ENCODE data around the gene ARHGAP21.

ARHGAP21 gene

DNA sequence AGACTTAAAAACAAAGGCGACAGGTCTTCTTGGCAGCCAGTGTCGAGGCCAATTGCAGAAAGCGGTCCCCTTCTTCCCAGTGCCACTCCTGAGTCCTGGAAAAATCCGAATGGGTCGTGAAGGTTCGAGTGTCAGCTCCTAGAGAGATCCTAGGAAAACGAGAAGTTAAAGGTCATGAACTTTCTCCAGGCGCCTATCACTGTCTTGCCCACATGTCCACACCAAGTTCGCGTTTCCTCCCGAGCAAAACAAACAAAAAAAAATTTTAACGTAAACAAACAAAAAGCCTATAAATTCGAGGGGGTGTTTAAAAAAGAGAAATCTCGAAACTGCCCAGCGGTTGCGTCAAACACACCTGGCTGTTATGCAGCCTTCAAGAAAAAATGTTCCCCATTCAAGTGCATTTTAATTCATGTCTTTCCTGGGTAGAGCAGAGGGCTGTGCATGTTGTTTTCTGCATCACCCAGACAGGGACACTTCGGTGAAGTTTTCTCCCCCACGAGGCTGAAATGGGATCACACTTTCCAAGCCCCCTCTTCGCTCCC is 1.5 kb downstream of the ARHGAP21 start:
- DNase-seq: no peak

DNA sequence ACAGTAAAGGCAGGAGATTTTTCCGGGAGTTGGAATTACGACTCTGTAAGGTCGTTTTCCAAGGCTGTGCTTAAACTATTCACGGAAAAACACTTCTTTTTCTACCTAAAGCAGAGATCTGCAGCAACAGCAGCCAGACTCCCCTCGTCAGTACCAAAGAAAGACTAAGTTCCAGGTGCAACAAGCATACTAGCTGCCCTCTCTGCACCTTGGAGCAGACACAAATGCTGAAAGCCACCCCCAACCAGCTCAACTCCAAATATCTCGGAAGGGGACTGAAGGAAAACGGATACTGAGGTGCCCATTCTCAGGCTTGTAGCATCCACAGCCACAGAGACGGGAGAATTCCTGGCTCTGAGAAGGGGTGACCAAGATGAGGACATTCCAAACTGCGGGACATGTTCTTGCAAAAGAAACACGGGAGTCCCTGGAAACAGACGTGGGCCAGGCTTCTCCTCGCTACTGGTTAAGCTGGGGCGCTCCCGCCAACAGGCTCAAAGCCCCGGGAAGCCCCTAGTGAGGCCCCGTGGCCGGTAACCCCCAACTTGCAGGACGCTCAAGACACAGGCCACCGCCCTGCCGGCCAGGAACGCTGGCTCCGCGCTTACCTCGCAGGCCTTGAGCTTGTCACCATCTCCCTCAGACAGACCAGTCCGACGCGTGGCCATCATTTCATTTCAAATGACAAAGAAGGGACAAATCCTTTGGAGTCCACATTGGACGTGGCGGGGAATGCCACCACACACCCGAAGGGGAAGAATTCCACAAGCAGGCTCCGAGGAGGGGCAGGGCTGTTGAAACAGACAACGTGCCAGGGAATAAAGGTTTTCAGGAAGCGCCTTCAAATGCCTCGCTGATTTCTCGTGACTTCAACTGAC is 2.2 kb downstream of the ARHGAP21 start:
- DNase-seq: peak; percentile 24

DNA sequence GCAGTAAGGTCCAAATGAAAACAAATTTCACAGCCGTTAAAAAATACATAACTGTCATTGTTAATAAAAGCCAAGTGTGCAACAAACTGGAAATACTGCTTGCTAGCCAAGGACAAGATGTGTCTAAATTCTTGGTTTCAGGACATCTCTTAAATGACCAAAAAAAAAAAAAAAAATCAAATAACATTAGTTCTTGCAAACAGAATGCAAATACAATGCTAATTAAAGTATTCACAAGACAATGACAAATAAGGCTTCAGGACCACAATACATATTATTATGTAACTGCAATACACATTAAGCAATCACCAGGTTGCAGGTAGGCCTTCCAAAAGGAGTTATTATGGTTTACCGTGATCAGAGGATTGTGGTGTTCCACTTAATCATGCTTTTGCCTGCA is 3.6 kb downstream of the ARHGAP21 start:
- no peak for DNase-seq

DNA sequence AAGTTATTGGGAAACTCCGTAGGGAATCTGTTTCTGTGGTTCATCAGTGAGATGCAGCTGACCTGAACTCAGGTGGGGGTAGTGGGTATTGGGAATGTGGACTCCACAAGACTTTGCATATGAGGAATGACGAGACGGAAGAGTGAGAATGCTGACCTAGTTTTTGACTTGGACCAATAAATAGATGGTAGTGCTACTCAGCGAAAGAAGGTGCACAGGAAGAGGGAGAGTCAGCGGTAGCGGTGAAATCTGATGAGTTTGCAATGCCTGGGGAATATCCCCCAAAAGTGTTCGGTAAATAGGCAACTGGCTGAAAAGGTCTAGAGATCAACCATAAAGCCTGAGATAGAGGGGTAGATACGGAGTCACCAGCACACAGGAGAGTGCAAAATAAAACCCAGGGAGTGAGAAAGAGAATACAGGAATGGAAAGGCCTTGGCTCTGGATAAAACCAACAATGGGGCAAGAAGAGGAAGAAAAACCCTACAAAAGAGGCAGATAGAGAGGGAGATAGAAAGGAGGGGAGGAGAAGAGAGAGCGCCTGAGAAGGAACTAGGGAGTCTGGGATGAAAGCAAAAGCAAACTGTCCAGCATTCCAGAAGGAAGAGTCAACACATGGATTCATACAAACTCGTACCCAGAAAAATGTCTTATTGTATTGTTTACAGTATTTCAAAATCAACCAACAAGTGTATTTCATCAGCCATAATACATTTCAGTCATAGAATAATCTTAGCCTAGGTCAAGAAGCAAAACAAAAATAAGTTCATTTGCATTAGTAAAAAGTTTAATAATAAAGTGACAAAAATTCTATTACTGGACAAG is 5.4 kb downstream of the ARHGAP21 start:
- no peak for DNase-seq

DNA sequence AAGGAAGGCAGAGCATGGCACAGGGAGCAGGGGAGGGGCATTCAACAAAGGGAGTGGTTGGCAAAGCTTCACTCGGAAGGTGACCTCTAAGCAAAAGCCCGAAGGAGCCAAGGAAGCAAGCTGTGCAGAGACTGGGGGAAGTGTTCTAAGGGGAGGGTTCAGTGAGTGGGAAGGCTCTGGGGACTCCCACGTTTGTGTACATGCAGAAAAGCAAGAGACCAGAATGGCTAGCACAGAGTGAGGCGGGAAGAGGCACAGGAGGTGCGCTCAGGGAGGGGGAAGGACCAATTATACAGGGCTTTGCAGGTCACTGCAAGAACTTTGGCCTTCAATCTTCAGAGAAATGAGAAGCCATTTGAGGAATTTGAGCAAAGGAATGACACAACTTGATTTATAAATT is 7.4 kb downstream of the ARHGAP21 start:
- no peak for DNase-seq

DNA sequence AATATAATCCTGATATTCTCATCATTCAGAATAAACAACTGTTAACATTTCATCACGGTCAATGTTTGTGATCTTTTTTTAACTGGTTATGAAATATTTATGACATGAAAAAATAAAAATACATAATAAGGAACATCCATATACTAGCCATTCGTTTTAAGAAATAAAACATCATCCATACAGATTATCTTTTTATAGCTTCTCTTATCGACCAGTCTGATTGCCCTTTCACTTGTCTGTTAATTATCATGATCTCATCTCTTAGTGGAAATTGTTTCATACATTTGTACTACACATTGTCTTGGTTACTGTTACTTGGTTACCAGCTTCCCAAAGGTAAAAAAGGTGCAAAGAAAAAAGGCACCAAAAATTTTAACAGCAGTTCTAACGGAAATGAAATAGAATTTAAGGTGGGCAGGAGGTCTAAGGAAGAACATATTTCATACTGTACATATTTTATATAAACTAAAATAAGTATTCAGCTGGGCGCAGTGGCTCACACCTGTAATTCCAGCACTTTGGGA is 8.4 kb downstream of the ARHGAP21 start:
- no peak for DNase-seq

DNA sequence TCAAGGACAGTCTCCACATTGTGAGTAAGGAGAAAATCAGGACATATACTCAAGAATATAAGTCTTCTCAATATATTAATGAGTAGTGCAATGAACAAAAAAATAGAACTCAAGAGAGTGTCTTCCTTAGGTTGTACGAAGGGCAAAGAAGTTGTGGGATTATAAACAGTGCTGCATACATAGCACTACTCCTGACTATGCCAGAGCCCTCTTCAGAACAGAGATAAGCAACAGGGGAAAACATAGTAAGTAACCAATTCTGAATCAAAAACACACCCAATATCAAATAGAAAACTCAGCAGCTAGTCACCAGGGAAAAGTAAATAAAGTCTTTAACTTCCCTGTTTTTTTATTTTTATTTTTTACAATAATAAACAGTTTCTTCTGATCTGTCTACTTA is 10.6 kb downstream of the ARHGAP21 start:
- peak; percentile 10 for DNase-seq

DNA sequence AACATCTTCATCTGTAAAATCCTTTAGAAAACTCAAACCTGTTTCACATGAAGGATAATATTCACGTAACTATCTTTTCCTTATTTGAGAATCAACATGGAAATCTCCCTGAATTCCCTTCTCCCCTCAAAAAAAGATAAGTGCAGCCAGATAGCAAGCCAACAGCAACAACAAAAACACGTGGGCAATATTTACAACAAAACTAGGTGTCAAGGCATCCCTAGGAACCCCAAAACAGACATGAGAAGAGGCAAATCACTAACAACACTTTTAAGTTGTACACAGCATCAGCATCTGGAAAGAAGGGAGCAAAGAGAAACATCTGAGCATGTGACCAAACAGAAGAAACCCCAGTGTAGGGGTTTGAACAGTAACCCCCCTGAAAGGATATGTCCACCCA is 12.2 kb downstream of the ARHGAP21 start:
- no peak for DNase-seq

DNA sequence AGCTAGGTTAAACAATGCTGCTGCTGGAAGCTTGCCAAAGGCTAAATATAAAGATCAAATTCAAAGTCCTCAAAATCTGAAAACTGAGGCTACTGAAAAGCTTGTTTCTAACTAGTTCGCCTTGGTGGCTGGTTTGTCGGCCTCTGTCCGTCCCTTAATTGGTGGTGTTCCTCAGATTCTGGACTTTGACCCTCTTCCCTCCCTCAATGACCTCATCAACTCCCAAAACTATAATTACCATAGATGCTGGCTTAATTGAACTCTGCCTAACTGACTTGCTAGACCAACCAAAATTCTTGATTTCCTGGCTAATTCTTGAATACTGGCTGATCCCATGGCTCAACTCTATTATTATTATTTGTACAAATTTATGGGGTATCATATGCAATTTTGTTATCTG is 15.6 kb downstream of the ARHGAP21 start:
- no peak for DNase-seq

DNA sequence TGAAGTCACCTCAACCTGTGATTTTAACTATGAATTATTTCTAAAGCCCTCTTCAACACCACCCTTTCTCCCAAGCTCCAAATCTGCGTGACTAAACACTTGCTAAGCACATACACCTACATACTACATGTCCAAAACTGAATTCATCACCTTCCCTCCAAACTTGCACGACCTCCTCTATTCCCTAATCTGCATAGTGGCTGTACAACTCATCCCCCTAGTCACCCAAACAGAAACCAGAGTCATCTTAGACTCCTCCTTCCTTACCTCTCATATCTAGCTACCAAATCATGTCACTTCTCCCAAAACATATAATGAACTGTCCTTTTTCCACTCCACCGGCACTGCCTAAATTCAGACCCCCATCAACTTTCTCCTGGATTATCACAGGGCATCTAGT is 16.2 kb downstream of the ARHGAP21 start:
- no peak for DNase-seq

DNA sequence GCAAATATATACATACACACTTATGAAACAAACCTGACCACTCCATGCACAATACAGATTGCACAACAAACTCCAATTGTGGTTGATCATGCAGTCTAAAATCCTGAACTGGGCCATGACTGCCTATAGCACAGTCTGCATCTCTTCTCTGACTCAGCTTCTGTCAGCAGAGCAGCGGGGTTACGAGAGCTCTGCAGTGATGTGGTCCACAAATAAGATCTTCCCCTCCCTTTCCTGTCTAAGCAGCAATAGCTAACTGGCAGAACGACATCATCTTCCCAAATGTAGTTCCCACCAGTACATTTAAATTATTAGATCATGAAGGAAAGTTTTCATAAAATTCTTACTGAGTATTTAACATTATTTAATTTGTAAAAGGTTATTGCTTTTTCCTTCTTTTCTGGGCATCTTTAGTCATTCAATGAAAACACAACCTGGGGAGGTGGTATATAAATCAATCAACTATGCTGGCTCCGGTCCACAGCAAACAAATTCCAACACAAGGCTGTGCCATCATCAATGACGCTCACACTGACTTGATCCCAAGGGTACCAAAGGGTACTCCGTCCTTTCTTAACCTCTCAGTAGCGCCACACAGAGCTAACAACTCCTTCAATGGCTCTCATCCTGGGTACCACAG is 17.1 kb downstream of the ARHGAP21 start:
- DNase-seq: peak; percentile 80

DNA sequence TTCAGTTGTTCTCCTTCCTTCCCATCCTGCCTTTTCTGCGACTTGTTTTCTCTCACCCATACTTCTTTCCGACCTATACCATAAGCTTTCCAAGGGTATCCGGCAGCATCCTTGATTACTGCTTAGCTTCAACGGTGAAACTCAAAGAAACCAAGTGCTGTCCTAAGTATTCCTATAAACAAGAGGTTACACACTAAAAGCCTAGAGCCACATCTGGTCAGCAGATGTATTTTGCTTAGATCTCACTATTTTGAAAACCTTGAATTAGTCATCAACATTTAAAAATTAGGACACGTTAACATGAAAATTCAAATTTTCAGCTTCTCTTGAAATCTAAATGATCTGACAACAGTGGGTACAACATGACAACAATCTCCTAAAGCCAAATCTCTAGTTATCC is 20.0 kb downstream of the ARHGAP21 start:
- DNase-seq: no peak

DNA sequence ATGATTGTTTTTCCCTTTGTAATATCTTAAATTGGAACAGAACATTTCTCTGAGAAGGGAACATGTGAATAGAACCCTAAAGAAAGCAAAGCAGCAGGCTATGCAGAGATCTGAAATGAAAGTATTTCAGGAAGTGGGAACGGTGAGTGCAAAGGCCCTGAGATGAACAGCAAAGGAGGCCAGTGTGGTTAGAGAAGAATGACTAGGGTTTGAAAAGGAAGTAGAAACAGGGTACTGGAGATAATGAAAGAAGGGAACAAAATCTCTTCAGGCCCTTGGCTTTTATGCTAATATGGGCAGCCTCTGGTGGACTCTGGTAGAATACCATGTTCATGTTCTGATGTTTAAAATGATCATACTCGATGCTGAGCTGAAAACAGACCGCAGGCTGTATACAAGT is 22.2 kb downstream of the ARHGAP21 start:
- DNase-seq: peak; percentile 72

DNA sequence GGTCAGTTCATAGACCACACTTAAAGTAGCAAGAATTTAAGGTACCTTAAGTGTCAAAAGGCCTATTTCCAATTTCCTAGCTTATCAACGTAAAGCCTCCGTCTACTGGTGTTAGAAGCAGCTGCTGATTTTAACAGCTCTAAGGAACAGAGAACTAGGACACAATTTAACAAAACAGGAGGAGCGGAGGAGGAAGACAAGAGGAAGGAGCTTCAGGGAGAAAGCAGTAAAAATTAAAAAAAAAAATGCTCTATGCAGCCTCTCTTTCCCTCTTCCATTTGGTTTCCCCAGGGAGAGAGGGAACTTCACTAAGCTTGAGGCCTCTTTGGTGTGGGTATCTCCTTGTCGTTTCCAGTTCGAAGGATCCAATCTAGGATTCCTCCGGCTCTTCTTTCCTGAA is 22.7 kb downstream of the ARHGAP21 start:
- DNase-seq: no peak

DNA sequence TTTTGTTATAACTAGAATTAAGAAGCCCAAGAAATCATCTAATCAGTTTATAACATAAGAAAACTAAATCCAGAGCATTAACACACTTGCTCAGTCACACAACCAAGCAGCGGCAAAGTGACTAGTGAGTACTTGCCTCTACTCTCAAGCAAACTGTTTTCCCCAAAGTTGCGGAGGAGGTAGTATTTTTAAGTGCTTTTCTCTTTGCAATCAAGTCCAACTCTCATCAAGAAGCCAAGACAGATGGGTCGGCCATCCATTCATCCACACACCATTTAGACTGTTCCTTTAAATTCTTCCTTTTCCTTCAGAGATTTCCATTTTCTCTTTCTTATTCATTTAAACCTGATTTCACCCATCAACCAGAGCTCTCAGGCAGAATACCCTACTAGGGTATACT is 25.4 kb downstream of the ARHGAP21 start:
- no peak for DNase-seq

DNA sequence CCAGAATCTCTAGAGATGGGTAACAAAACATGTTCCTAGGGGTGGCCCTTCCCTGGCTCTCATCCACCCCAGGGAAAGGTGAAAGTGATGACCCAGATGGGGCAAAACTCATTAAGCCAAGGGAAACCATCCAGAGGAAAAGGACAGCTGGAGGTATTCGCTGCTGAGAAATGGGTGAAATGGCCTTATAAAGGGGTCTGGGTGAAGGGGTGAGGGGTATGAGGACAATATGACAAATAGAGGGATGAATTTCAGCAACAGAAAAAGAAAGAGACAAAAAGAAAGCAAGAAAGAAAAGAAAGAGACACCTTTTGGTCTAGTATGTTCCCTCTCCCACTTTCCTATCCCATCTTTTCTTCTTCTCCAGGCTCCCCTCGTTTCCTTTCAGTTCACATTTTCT is 26.6 kb downstream of the ARHGAP21 start:
- DNase-seq: no peak

DNA sequence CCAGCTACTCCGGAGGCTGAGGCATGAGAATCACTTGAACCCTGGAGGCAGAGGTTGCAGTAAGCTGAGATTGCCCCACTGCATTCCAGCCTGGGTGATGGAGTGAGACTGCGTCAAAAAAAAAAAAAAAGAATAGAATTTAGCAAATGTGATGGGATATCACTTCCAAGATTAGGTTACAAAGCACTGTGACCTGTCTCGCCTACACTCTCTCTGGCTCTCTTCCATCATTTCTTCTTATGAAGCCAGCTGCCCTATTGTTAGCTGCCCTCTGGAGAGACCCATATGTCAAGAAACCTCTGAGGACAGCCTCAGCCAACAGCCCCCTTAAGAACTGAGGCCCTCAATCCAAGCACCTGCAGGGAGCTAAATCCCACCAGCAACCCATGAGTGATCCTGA is 28.2 kb downstream of the ARHGAP21 start:
- DNase-seq: no peak

DNA sequence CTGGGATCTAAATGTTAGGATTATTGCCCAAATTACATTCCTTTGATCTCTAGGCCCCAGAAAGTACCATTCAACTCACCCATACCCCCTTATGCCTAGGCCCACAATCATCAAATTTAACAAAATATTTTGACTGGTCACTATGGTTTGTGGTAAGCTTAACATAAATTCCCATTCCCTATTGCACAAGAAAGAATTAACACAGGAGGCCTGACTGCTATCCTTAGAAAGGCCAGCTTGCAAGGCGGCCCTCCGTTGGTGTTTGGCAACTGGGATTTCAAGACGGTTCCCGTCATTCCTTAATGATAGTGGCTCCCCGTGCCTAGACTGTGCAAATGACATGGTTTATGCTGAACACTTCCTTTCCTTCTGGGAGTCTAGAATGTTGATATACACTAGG is 29.6 kb downstream of the ARHGAP21 start:
- no peak for DNase-seq

DNA sequence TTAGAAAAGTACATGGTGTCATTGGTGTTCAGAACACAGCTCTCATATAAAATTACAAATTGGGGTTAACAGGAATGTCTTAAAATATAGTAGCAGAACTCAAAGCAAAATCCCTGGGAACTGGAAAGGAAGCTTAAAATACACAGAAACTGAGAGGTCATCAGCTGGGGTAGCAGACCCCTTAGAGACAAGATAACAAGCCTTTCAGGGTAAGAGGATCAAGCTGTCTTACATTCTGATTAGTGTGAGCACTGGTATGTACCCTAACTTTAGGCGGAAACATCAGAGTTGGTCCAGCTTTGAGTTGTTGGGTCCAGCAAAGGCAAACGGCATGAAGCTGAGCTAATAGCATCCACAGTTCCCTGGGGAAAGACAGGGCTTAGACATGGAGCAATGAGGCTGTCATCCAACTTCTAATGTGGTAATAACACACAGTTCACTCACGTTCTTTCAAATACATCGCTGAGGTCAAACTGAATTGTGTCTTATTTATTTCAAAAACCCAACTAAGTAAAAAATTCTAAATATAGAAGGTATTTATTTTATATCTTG is 32.6 kb downstream of the ARHGAP21 start:
- DNase-seq: no peak

DNA sequence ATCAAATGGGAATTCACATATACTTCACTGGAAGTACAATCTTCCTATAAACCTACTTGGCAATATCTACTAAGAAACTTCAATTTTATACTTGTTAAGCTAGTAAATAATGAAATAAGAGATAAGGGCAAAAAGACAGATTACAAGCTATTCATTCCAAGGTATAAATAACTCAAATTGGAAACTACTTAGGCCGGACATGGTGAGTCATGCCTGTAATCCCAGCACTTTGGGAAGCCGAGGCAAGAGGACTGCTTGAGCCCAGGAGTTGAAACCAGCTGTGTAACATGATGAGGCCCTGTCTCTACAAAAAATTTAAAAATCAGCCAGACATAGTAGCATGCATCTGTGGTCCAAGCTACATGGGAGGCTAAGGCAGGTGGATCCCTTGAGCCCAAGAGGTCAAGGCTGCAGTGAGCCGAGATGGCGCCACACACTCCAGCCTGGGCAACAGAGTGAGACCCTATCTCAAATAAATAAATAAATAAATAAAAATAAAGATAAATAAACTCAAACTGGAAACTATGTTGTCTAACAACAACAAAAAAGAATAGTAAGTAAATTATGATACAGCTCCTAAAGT is 37.6 kb downstream of the ARHGAP21 start:
- DNase-seq: no peak

DNA sequence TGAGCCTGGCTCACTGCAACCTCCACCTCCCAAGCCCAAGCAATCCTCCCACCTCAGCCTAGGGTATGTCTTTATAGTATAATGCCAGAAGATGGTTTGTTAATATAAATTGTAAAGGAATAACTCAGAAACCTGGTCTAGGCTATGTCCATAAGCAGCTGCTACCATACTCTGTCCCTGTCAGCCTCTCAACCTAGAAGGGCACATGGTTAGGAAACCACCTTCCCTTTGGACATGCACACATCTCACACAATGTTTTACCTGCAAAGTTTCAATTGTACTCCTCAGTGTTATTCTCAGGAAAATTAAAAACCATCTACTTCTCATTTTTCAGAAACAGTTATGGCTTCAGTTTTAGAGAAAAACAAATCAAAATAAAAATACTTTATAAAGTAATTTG is 40.1 kb downstream of the ARHGAP21 start:
- DNase-seq: no peak

DNA sequence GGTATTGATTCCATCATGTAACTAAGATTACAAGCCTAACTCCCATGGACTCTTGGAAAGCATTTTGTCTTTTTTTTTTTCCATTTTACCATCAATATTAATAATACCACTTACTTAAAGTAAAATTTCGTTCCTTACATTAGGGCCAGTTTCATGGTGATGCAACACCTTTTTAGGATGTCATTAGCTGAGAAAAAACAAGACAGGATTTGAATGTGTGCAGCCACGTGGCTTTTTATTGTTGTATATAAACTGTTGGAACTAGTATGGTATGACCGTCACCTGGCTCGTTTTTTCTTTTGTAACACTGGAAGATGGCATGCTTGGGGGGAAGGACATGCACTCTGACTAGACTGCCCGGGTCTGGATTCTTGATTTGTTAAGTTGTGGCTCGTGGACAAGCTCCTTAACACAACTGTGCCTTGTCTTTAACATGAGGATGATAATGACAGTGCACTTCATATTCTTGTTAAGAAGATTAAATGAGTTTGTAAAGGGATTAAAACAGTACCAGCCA is 42.1 kb downstream of the ARHGAP21 start:
- DNase-seq: peak; percentile 11
